HCT116 (cell line): ENCODE data around the gene CAMKMT. TPM values are rescaled to one million over a fixed set of nuclear protein-coding genes. Genes with fewer than 3 reads are reported as not detected.

Source experiments
- ATAC-seq: fragments of 200-7000 bp; cut with Tn5 transposase; 2 replicates; pipeline ENCODE4 v1.9.1; 2020; ENCODE audit warnings: mild to moderate bottlenecking, moderate library complexity
- BruUV-seq: library from RNA; stranded (reverse); fragments of 400-500 nt; replicated peaks from 2 replicates; lab custom pipeline; 2021; lab: Mats Ljungman, UMichigan
- CTCF ChIA-PET: fragments of 300-600 bp; sonication (Branson Sonifier 250); formaldehyde crosslinking; loops from one replicate; lab custom pipeline; 2021; ENCODE audit warnings: antibody characterized with exemption; lab: Charles Lee
- POLR2A ChIA-PET: fragments of 300-600, 350-600 bp; sonication (Branson Sonifier 250); formaldehyde crosslinking; loops from one replicate; lab custom pipeline; 2021; ENCODE audit warnings: antibody characterized with exemption; lab: Charles Lee
- RAD21 ChIA-PET, 2 experiments: fragments of 300-600 bp; sonication (Branson Sonifier 250); formaldehyde crosslinking; loops; one replicate each; lab custom pipeline; 2023; ENCODE audit warnings: low total read pairs in 2 of 2; ENCODE audit not compliant: uncharacterized antibody in 2 of 2, unreplicated experiment in 2 of 2, low non-redundant PET in 1 of 2; lab: Charles Lee
- DNase-seq: peaks from one replicate; pipeline ENCODE4 v3.0.0-alpha.2; 2010; ENCODE audit warnings: low read depth, low spot score
- H2AFZ ChIP-seq: fragments of 200-600 bp; shearing (Covaris generic), sonication (generic); 2 replicates; pipeline ENCODE4 v1.6.1; 2017; ENCODE audit warnings: low read depth, mixed run types, mixed read lengths, antibody characterized with exemption, low read length; ENCODE audit not compliant: poor library complexity, severe bottlenecking
- H3K27ac ChIP-seq: 2 replicates; pipeline ENCODE4 v1.5.1; 2012; ENCODE audit warnings: low read depth, low read length
- H3K27me3 ChIP-seq: fragments of 200-600 bp; sonication (generic); 2 replicates; pipeline ENCODE4 v1.6.1; 2016; ENCODE audit warnings: mixed run types, low read length, mixed read lengths; ENCODE audit not compliant: insufficient read depth
- H3K36me3 ChIP-seq, 2 experiments: fragments of 200-500 bp in 1 of 2; fragments of 200-600 bp in 1 of 2; sonication (Bioruptor generic) in 1 of 2; sonication (generic) in 1 of 2; 2 replicates each; pipeline versions ENCODE4 v1.5.1 to v1.6.1; 2014 to 2016; ENCODE audit warnings: low read length in 2 of 2, inconsistent platforms in 1 of 2, mixed read lengths in 1 of 2, mixed run types in 1 of 2; ENCODE audit not compliant: insufficient read depth in 2 of 2, control insufficient read depth in 1 of 2
- H3K4me1 ChIP-seq, 2 experiments: fragments of 200-600 bp in 1 of 2; sonication (generic) in 1 of 2; 2 replicates each; pipeline versions ENCODE4 v1.5.1 to v1.6.1; 2012 to 2017; ENCODE audit warnings: low read length in 2 of 2, inconsistent platforms in 1 of 2, mild to moderate bottlenecking in 1 of 2, mixed read lengths in 1 of 2, mixed run types in 1 of 2, moderate library complexity in 1 of 2; ENCODE audit not compliant: insufficient read depth in 2 of 2, control insufficient read depth in 1 of 2
- H3K4me2 ChIP-seq: fragments of 200-600 bp; sonication (generic); 2 replicates; pipeline ENCODE4 v1.6.1; 2017; ENCODE audit warnings: mixed run types, low read length, mixed read lengths
- H3K4me3 ChIP-seq, 2 experiments: fragments of 200-600 bp in 1 of 2; sonication (generic) in 1 of 2; replicated peaks in 1 of 2; 2 replicates each; pipeline ENCODE4 v1.5.1; 2011 to 2016; ENCODE audit warnings: low read length in 2 of 2, control low read depth in 1 of 2, low read depth in 1 of 2, mild to moderate bottlenecking in 1 of 2, mixed read lengths in 1 of 2, mixed run types in 1 of 2
- H3K79me2 ChIP-seq: fragments of 200-600 bp; sonication (generic); 2 replicates; pipeline ENCODE4 v1.6.1; 2017; ENCODE audit warnings: mild to moderate bottlenecking, mixed run types, low read length, moderate library complexity, mixed read lengths; ENCODE audit not compliant: insufficient read depth
- H3K9ac ChIP-seq: fragments of 200-600 bp; sonication (generic); 2 replicates; pipeline ENCODE4 v1.6.1; 2016; ENCODE audit warnings: low read length, mixed read lengths
- H3K9me2 ChIP-seq: fragments of 200-600 bp; sonication (generic), shearing (Covaris generic); 2 replicates; pipeline ENCODE4 v1.6.1; 2017; ENCODE audit warnings: mixed run types, mild to moderate bottlenecking, moderate library complexity; ENCODE audit not compliant: insufficient read depth
- H3K9me3 ChIP-seq, 2 experiments: fragments of 200-500 bp in 1 of 2; fragments of 200-600 bp in 1 of 2; sonication (Bioruptor generic) in 1 of 2; sonication (generic) in 1 of 2; 2 replicates each; pipeline ENCODE4 v1.6.1; 2014 to 2017; ENCODE audit warnings: low read length in 2 of 2, mixed read lengths in 2 of 2, inconsistent platforms in 1 of 2, low read depth in 1 of 2, mild to moderate bottlenecking in 1 of 2, mixed run types in 1 of 2, moderate library complexity in 1 of 2; ENCODE audit not compliant: control insufficient read depth in 1 of 2, insufficient read depth in 1 of 2
- H4K20me1 ChIP-seq: fragments of 200-600 bp; sonication (generic), shearing (Covaris generic); 2 replicates; pipeline ENCODE4 v1.6.1; 2017; ENCODE audit warnings: mixed run types, mild to moderate bottlenecking, moderate library complexity; ENCODE audit not compliant: insufficient read depth
- CEBPB ChIP-seq: IDR thresholded peaks from 2 replicates; pipeline ENCODE4 v1.6.1; 2012; ENCODE audit warnings: low read depth
- EGR1 ChIP-seq: IDR thresholded peaks from 2 replicates; pipeline ENCODE4 v1.6.1; 2012; ENCODE audit warnings: low read depth
- ELF1 ChIP-seq: IDR thresholded peaks from 2 replicates; pipeline ENCODE4 v1.6.1; 2012; ENCODE audit warnings: low read depth, borderline replicate concordance
- EZH2 ChIP-seq: fragments of 200-600 bp; sonication (generic); IDR thresholded peaks from 2 replicates; pipeline ENCODE4 v1.6.1; 2017; ENCODE audit warnings: antibody characterized with exemption, mixed run types
- EZH2phosphoT487 ChIP-seq: fragments of 200-600 bp; IDR thresholded peaks from 2 replicates; pipeline ENCODE4 v1.6.1; 2018; ENCODE audit warnings: antibody characterized with exemption, borderline replicate concordance
- FOSL1 ChIP-seq: IDR thresholded peaks from 2 replicates; pipeline ENCODE4 v1.6.1; 2012; ENCODE audit warnings: low read depth
- JUND ChIP-seq: IDR thresholded peaks from 2 replicates; pipeline ENCODE4 v1.6.1; 2012
- POLR2A ChIP-seq: IDR thresholded peaks from 2 replicates; pipeline ENCODE4 v1.7.0; 2011; ENCODE audit warnings: borderline replicate concordance; ENCODE audit not compliant: insufficient read depth, insufficient read length; ENCODE audit errors: extremely low read depth
- POLR2AphosphoS5 ChIP-seq: IDR thresholded peaks from 2 replicates; pipeline ENCODE4 v1.6.1; 2011; ENCODE audit warnings: mild to moderate bottlenecking, low read depth, low read length, moderate library complexity
- SIN3A ChIP-seq: IDR thresholded peaks from 2 replicates; pipeline ENCODE4 v1.6.1; 2012; ENCODE audit warnings: low read depth
- TCF7L2 ChIP-seq: IDR thresholded peaks from 2 replicates; pipeline ENCODE4 v1.7.0; 2011; ENCODE audit warnings: borderline replicate concordance, inconsistent platforms; ENCODE audit not compliant: insufficient read depth, insufficient read length; ENCODE audit errors: extremely low read depth
- YY1 ChIP-seq: IDR thresholded peaks from 2 replicates; pipeline ENCODE4 v1.6.1; 2011; ENCODE audit warnings: low read length, low read depth, moderate library complexity, mild to moderate bottlenecking; ENCODE audit not compliant: insufficient replicate concordance; ENCODE audit errors: extremely low read depth
- ZFX ChIP-seq: fragments of 450-650 bp; IDR thresholded peaks from 2 replicates; pipeline ENCODE4 v1.6.1; 2017
- ZNF274 ChIP-seq: fragments of 200-500 bp; sonication (Bioruptor generic); IDR thresholded peaks from 2 replicates; pipeline ENCODE4 v1.6.1; 2014; ENCODE audit warnings: mild to moderate bottlenecking, low read depth, low read length, inconsistent platforms
- intact Hi-C: fragments of 100-400 bp; cut with micrococcal nuclease; formaldehyde crosslinking; loops from 2 replicates; pipeline ENCODE4 v1.10.0; 2022
- total RNA-seq: library from RNA; stranded (reverse); gene quantifications from one replicate; pipeline ENCODE4 v1.2.1, GENCODE V29; 2021; ENCODE audit not compliant: unreplicated experiment
- TF ChIP-seq, protein P1 (sequence below): IDR thresholded peaks from 2 replicates; pipeline ENCODE4 v1.6.1; 2012; ENCODE audit warnings: low read depth
- TF ChIP-seq, protein P2 (sequence below): IDR thresholded peaks from 2 replicates; pipeline ENCODE4 v1.6.1; 2012
- TF ChIP-seq, protein P3 (sequence below): IDR thresholded peaks from 2 replicates; pipeline ENCODE4 v1.6.1; 2011; ENCODE audit warnings: mild to moderate bottlenecking, low read length, moderate library complexity; ENCODE audit not compliant: insufficient replicate concordance; ENCODE audit errors: extremely low read depth
- TF ChIP-seq, protein P4 (sequence below): IDR thresholded peaks from 2 replicates; pipeline ENCODE4 v1.6.1; 2012

Gene CAMKMT
- total RNA-seq, 1 experiment from 2014 or later = 10.6 TPM

DNA sequence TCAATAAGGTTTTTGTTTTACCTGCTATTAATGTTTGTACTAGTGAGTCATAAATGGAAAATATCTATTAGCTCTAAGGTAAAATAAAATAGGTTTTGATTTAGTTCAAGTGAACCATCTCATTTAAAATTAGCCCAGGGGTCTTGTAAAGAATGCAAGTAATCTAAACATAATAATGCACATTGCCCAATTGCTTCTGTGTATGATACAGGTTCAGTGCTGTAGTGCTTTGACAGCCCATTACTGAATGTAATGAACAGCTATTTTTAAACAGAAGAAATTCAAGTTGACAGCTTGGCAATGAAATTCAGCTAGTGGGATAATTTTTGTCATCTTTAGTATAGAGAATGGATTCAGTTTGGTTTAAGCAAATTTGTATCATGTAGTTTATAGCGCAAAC, 91.5 kb downstream of the CAMKMT start (continued):
- TF ChIP-seq, protein P1, sequence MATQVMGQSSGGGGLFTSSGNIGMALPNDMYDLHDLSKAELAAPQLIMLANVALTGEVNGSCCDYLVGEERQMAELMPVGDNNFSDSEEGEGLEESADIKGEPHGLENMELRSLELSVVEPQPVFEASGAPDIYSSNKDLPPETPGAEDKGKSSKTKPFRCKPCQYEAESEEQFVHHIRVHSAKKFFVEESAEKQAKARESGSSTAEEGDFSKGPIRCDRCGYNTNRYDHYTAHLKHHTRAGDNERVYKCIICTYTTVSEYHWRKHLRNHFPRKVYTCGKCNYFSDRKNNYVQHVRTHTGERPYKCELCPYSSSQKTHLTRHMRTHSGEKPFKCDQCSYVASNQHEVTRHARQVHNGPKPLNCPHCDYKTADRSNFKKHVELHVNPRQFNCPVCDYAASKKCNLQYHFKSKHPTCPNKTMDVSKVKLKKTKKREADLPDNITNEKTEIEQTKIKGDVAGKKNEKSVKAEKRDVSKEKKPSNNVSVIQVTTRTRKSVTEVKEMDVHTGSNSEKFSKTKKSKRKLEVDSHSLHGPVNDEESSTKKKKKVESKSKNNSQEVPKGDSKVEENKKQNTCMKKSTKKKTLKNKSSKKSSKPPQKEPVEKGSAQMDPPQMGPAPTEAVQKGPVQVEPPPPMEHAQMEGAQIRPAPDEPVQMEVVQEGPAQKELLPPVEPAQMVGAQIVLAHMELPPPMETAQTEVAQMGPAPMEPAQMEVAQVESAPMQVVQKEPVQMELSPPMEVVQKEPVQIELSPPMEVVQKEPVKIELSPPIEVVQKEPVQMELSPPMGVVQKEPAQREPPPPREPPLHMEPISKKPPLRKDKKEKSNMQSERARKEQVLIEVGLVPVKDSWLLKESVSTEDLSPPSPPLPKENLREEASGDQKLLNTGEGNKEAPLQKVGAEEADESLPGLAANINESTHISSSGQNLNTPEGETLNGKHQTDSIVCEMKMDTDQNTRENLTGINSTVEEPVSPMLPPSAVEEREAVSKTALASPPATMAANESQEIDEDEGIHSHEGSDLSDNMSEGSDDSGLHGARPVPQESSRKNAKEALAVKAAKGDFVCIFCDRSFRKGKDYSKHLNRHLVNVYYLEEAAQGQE = no peak
- TF ChIP-seq, protein P2, sequence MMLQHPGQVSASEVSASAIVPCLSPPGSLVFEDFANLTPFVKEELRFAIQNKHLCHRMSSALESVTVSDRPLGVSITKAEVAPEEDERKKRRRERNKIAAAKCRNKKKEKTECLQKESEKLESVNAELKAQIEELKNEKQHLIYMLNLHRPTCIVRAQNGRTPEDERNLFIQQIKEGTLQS = no peak
- TF ChIP-seq ELF1 (no peak), EZH2phosphoT487 (no peak), POLR2AphosphoS5 (no peak), YY1 (no peak), ZFX (no peak), ZNF274 (no peak)

DNA sequence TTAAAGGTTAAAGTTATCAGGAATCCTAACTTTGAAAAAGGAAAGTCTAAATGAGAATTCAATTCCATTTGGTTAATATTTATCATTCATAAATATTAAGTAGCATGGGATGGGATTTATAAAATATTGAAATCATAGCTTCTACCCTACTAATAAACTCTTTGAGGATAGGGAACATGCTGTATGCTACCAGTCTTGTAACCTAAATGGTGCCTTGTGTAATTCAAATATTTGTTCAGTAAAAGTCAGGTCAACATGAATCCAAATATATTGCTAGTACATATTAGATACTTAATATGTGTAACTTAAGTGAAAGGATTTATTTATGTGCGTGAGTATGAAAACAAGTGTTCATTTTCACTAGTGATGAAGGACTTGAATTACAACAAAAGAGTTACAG, 94.1 kb downstream of the CAMKMT start:
- ChIA-PET POLR2A (no interaction called here), CTCF (interaction anchor here (1.2 kb wide), 2 partner anchors 24 to 63 kb away, joined by 3 to 6 read pairs; no protein-coding TSS in a partner anchor), RAD21 (no interaction called here)
- Histone ChIP-seq H2AFZ (no peak overlapping the region), H3K4me1 (no peaks in the 10 kb centered on the region), H3K4me3 (no peak overlapping the region), H3K4me2 (no peak overlapping the region), H3K79me2 (no peaks in the 10 kb centered on the region), H3K9ac (no peak overlapping the region), H3K9me2 (no peaks in the 10 kb centered on the region), H4K20me1 (no peaks in the 10 kb centered on the region), H3K9me3 (no peaks in the 10 kb centered on the region), H3K36me3 (no peaks in the 10 kb centered on the region), H3K27me3 (no peaks in the 10 kb centered on the region), H3K27ac (no peak overlapping the region)
- intact Hi-C loops = no loop called here
- no TSS peak for BruUV-seq
- no peak for TF ChIP-seq POLR2AphosphoS5
- no peak for TF ChIP-seq CEBPB
- no peak for TF ChIP-seq EGR1
- no peak for TF ChIP-seq YY1
- no peak for TF ChIP-seq JUND
- TF ChIP-seq, protein P2 = no peak
- no peak for TF ChIP-seq ZFX
- TF ChIP-seq EZH2 = no peak
- TF ChIP-seq, protein P3, sequence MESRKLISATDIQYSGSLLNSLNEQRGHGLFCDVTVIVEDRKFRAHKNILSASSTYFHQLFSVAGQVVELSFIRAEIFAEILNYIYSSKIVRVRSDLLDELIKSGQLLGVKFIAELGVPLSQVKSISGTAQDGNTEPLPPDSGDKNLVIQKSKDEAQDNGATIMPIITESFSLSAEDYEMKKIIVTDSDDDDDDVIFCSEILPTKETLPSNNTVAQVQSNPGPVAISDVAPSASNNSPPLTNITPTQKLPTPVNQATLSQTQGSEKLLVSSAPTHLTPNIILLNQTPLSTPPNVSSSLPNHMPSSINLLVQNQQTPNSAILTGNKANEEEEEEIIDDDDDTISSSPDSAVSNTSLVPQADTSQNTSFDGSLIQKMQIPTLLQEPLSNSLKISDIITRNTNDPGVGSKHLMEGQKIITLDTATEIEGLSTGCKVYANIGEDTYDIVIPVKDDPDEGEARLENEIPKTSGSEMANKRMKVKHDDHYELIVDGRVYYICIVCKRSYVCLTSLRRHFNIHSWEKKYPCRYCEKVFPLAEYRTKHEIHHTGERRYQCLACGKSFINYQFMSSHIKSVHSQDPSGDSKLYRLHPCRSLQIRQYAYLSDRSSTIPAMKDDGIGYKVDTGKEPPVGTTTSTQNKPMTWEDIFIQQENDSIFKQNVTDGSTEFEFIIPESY = no peak
- TF ChIP-seq POLR2A = no peak
- no peak for TF ChIP-seq ELF1
- TF ChIP-seq TCF7L2 = no peak
- no peak for TF ChIP-seq ZNF274
- no peak for TF ChIP-seq FOSL1
- TF ChIP-seq SIN3A = no peak
- TF ChIP-seq, protein P4, sequence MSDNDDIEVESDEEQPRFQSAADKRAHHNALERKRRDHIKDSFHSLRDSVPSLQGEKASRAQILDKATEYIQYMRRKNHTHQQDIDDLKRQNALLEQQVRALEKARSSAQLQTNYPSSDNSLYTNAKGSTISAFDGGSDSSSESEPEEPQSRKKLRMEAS = no peak
- no peak for ATAC-seq
- no peak for DNase-seq
